Measurements from ENCODE around the gene PIAS4.

PIAS4 gene

DNA sequence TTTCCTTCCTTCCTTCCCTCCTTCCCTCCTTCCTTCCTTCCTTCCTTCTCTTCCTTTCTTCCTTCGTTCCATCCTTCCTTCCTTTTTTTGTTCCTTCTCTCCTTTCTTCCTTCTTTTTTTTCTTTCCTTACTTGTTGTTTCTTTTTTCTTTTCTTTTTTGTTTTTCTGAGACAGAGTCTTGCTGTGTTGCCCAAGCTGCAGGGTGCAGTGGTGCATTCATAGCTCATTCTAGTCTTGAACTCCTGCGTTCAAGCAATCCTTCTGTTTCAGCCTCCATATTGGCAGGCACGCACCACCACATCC is 16.8 kb upstream of the PIAS4 start:
- TF ChIP-seq ZBTB1 (tag by site-specific recombination; IDR thresholded peaks at IDR 0.05) (0 out of 2 replicates have a peak, but pooled peaks have one; percentile 53), ZNF324 (tag by site-specific recombination; IDR thresholded peaks at IDR 0.05) (0 out of 2 replicates have a peak, but pooled peaks have one; percentile 52), ZNF394 (tag by site-specific recombination; IDR thresholded peaks at IDR 0.05; ENCODE audit: borderline replicate concordance) (no peak; the same call in 1 of the 2 replicates), ZNF133 (tag by site-specific recombination; IDR thresholded peaks at IDR 0.05) (peak; percentile 1; the same call in 1 of the 2 replicates), ZNF146 (tag by site-specific recombination; IDR thresholded peaks at IDR 0.05) (no peak), ZNF121 (tag by site-specific recombination; IDR thresholded peaks at IDR 0.05) (peak; percentile 37; the same call in 1 of the 2 replicates), ZNF366 (tag by site-specific recombination; conservative IDR thresholded peaks at IDR 0.05) (peak; percentile 99)
- TF ChIP-seq, protein P1, sequence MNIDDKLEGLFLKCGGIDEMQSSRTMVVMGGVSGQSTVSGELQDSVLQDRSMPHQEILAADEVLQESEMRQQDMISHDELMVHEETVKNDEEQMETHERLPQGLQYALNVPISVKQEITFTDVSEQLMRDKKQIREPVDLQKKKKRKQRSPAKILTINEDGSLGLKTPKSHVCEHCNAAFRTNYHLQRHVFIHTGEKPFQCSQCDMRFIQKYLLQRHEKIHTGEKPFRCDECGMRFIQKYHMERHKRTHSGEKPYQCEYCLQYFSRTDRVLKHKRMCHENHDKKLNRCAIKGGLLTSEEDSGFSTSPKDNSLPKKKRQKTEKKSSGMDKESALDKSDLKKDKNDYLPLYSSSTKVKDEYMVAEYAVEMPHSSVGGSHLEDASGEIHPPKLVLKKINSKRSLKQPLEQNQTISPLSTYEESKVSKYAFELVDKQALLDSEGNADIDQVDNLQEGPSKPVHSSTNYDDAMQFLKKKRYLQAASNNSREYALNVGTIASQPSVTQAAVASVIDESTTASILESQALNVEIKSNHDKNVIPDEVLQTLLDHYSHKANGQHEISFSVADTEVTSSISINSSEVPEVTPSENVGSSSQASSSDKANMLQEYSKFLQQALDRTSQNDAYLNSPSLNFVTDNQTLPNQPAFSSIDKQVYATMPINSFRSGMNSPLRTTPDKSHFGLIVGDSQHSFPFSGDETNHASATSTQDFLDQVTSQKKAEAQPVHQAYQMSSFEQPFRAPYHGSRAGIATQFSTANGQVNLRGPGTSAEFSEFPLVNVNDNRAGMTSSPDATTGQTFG (tag by site-specific recombination; IDR thresholded peaks at IDR 0.05; ENCODE audit: borderline replicate concordance) = no peak

DNA sequence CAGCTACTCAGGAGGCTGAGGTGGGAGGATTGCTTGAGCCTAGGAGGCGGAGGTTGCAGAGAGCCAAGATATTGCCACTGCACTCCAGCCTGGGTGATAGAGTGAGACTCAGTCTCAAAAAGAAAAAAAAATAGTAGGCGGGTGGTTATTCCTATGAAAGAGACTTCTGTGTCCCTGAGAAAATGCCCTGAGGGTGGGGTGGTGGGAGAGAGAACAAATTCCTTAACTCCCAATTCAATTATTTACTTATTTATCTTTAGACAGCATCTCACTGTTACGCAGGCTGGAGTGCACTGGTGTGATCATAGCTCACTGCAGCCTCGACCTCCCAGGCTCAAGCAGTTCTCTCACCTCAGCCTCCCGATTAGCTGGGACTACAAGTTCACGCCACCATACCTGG is 11.9 kb upstream of the PIAS4 start:
- no peak overlapping the region for H3K4me3 ChIP-seq (ENCODE audit: low read depth, low read length)
- ChIA-PET CTCF (interaction anchor here (0.7 kb wide), 1 partner anchor 233 kb away, joined by 4 read pairs; no protein-coding TSS in a partner anchor), POLR2A (interaction anchor here (0.8 kb wide), 1 partner anchor 11 kb away, joined by 5 read pairs; no protein-coding TSS in a partner anchor)
- H3K36me3 ChIP-seq (ENCODE audit: control insufficient read depth in 2 of 2, insufficient read depth in 1 of 2, low read length in 2 of 2) = no peaks in the 10 kb centered on the region
- H3K27ac ChIP-seq (ENCODE audit: extremely low read depth, low read depth, low read length) = no peak overlapping the region
- H3K9me3 ChIP-seq (ENCODE audit: control insufficient read depth, insufficient read depth, low read depth, low read length) = no peaks in the 10 kb centered on the region
- H3K4me1 ChIP-seq (ENCODE audit: control insufficient read depth, insufficient read depth, low read length) = no peaks in the 10 kb centered on the region
- TF ChIP-seq, protein P2, sequence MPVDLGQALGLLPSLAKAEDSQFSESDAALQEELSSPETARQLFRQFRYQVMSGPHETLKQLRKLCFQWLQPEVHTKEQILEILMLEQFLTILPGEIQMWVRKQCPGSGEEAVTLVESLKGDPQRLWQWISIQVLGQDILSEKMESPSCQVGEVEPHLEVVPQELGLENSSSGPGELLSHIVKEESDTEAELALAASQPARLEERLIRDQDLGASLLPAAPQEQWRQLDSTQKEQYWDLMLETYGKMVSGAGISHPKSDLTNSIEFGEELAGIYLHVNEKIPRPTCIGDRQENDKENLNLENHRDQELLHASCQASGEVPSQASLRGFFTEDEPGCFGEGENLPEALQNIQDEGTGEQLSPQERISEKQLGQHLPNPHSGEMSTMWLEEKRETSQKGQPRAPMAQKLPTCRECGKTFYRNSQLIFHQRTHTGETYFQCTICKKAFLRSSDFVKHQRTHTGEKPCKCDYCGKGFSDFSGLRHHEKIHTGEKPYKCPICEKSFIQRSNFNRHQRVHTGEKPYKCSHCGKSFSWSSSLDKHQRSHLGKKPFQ (tag by site-specific recombination; IDR thresholded peaks at IDR 0.05) = peak; percentile 29; the same call in 1 of the 2 replicates
- TF ChIP-seq ZNF335 (tag by site-specific recombination; conservative IDR thresholded peaks at IDR 0.05) (no peak), EGR2 (tag by site-specific recombination; IDR thresholded peaks at IDR 0.05; ENCODE audit: low read depth) (peak; percentile 40; the same call in 1 of the 2 replicates), MZF1 (tag by site-specific recombination; IDR thresholded peaks at IDR 0.05; ENCODE audit: borderline replicate concordance) (no peak), ZNF623 (tag by site-specific recombination; IDR thresholded peaks at IDR 0.05) (no peak), SP3 (tag by site-specific recombination; IDR thresholded peaks at IDR 0.05) (no peak), ZNF624 (tag by site-specific recombination; IDR thresholded peaks at IDR 0.05) (no peak), ZNF266 (tag by site-specific recombination; IDR thresholded peaks at IDR 0.05; ENCODE audit: low read depth) (no peak), ZNF76 (tag by site-specific recombination; IDR thresholded peaks at IDR 0.05; ENCODE audit: borderline replicate concordance, low read depth) (no peak), ZNF274 (IDR thresholded peaks at IDR 0.05; ENCODE audit: low read length) (no peak), ZNF274 (tag by site-specific recombination; IDR thresholded peaks at IDR 0.05; ENCODE audit: borderline replicate concordance) (no peak), ZFHX2 (tag by site-specific recombination; conservative IDR thresholded peaks at IDR 0.05) (peak; percentile 26; the same call in 1 of the 2 replicates), REPIN1 (tag by site-specific recombination; IDR thresholded peaks at IDR 0.05; ENCODE audit: low read depth) (no peak)
- TF ChIP-seq, protein P3, sequence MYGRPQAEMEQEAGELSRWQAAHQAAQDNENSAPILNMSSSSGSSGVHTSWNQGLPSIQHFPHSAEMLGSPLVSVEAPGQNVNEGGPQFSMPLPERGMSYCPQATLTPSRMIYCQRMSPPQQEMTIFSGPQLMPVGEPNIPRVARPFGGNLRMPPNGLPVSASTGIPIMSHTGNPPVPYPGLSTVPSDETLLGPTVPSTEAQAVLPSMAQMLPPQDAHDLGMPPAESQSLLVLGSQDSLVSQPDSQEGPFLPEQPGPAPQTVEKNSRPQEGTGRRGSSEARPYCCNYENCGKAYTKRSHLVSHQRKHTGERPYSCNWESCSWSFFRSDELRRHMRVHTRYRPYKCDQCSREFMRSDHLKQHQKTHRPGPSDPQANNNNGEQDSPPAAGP (tag by site-specific recombination; IDR thresholded peaks at IDR 0.05) = no peak
- TF ChIP-seq, protein P4, sequence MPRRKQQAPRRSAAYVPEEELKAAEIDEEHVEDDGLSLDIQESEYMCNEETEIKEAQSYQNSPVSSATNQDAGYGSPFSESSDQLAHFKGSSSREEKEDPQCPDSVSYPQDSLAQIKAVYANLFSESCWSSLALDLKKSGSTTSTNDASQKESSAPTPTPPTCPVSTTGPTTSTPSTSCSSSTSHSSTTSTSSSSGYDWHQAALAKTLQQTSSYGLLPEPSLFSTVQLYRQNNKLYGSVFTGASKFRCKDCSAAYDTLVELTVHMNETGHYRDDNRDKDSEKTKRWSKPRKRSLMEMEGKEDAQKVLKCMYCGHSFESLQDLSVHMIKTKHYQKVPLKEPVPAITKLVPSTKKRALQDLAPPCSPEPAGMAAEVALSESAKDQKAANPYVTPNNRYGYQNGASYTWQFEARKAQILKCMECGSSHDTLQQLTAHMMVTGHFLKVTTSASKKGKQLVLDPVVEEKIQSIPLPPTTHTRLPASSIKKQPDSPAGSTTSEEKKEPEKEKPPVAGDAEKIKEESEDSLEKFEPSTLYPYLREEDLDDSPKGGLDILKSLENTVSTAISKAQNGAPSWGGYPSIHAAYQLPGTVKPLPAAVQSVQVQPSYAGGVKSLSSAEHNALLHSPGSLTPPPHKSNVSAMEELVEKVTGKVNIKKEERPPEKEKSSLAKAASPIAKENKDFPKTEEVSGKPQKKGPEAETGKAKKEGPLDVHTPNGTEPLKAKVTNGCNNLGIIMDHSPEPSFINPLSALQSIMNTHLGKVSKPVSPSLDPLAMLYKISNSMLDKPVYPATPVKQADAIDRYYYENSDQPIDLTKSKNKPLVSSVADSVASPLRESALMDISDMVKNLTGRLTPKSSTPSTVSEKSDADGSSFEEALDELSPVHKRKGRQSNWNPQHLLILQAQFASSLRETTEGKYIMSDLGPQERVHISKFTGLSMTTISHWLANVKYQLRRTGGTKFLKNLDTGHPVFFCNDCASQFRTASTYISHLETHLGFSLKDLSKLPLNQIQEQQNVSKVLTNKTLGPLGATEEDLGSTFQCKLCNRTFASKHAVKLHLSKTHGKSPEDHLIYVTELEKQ (tag by site-specific recombination; IDR thresholded peaks at IDR 0.05; ENCODE audit: borderline replicate concordance) = no peak
- TF ChIP-seq, protein P5, sequence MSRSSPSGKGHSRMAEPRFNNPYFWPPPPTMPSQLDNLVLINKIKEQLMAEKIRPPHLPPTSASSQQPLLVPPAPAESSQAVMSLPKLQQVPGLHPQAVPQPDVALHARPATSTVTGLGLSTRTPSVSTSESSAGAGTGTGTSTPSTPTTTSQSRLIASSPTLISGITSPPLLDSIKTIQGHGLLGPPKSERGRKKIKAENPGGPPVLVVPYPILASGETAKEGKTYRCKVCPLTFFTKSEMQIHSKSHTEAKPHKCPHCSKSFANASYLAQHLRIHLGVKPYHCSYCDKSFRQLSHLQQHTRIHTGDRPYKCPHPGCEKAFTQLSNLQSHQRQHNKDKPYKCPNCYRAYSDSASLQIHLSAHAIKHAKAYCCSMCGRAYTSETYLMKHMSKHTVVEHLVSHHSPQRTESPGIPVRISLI (tag by site-specific recombination; IDR thresholded peaks at IDR 0.05) = no peak

More for the DNA sequence above, 16.8 kb upstream of the PIAS4 start:
- POLR2A ChIA-PET = interaction anchor here (1.2 to 2.0 kb wide), 2 partner anchors 16 to 22 kb away, joined by 3 to 7 read pairs; partner anchors contain the start of gene PIAS4
- no peaks in the 10 kb centered on the region for H3K36me3 ChIP-seq (ENCODE audit: control insufficient read depth in 2 of 2, insufficient read depth in 1 of 2, low read length in 2 of 2)
- CTCF ChIA-PET = interaction anchor here (0.7 to 1.7 kb wide), 2 partner anchors 9 to 16 kb away, joined by 3 to 5 read pairs; no protein-coding TSS in a partner anchor
- H3K9me3 ChIP-seq (ENCODE audit: control insufficient read depth, insufficient read depth, low read depth, low read length) = no peaks in the 10 kb centered on the region
- no peak overlapping the region for H3K4me3 ChIP-seq (ENCODE audit: low read depth, low read length)
- H3K4me1 ChIP-seq (ENCODE audit: control insufficient read depth, insufficient read depth, low read length) = peaks cover 10% of the 10 kb centered on the region; the same call in 1 of the 2 replicates
- H3K27ac ChIP-seq (ENCODE audit: extremely low read depth, low read depth, low read length) = no peak overlapping the region

Measured in HEK293 (cell line).